SK-N-SH (cell line): Measurements from ENCODE around the gene WNT16. TPM values are rescaled to one million over a fixed set of nuclear protein-coding genes. Genes with fewer than 3 reads are reported as not detected.

Experiments used
- CTCF ChIA-PET: fragments of 300-600, 350-600 bp; formaldehyde crosslinking; extraction: SDS; loops from one replicate; lab custom pipeline; 2021; lab: Yijun Ruan, JAX
- POLR2A ChIA-PET: fragments of 350-600 bp; sonication (Branson Sonifier 250); formaldehyde crosslinking; extraction: SDS; loops from one replicate; lab custom pipeline; 2020; ENCODE audit warnings: antibody characterized with exemption, inconsistent platforms; lab: Yijun Ruan, JAX
- DNase-seq: peaks from one replicate; pipeline ENCODE4 v3.0.0; 2012
- H2AFZ ChIP-seq: fragments of 200-600 bp; sonication (generic); 2 replicates; pipeline ENCODE4 v1.8.1; 2016; ENCODE audit warnings: antibody characterized with exemption, mild to moderate bottlenecking, low read depth
- H3F3A ChIP-seq: fragments of 200-600 bp; sonication (generic); replicated peaks from 2 replicates; pipeline ENCODE3; 2016; ENCODE audit warnings: antibody characterized with exemption, mild to moderate bottlenecking; ENCODE audit not compliant: insufficient read depth
- H3K27ac ChIP-seq, 2 experiments: fragments of 200-500 bp in 1 of 2; fragments of 200-600 bp in 1 of 2; sonication (Bioruptor generic) in 1 of 2; sonication (generic), shearing (Covaris generic) in 1 of 2; 2 replicates each; pipeline versions ENCODE4 v1.5.1 to v1.6.1; 2014 to 2016; ENCODE audit warnings: low read depth in 2 of 2, inconsistent platforms in 1 of 2, low read length in 1 of 2, mild to moderate bottlenecking in 1 of 2, mixed read lengths in 1 of 2
- H3K27me3 ChIP-seq: fragments of 200-600 bp; sonication (generic), shearing (Covaris generic); 2 replicates; pipeline ENCODE4 v1.6.1; 2016; ENCODE audit warnings: mixed run types; ENCODE audit not compliant: insufficient read depth
- H3K36me3 ChIP-seq, 2 experiments: fragments of 200-500 bp in 1 of 2; fragments of 200-600 bp in 1 of 2; sonication (Bioruptor generic) in 1 of 2; sonication (generic) in 1 of 2; replicated peaks in 1 of 2; 2 replicates each; pipeline versions ENCODE3 to v1.5.1; 2014 to 2016; ENCODE audit warnings: low read length in 1 of 2, mild to moderate bottlenecking in 1 of 2; ENCODE audit not compliant: insufficient read depth in 2 of 2, control insufficient read depth in 1 of 2
- H3K4me1 ChIP-seq, 2 experiments: fragments of 200-500 bp in 1 of 2; fragments of 200-600 bp in 1 of 2; sonication (Bioruptor generic) in 1 of 2; sonication (generic), shearing (Covaris generic) in 1 of 2; 2 replicates each; pipeline versions ENCODE4 v1.5.1 to v1.6.1; 2014 to 2016; ENCODE audit warnings: low read depth in 1 of 2, low read length in 1 of 2, mixed run types in 1 of 2; ENCODE audit not compliant: insufficient read depth in 2 of 2, control insufficient read depth in 1 of 2
- H3K4me2 ChIP-seq: fragments of 200-600 bp; sonication (generic), shearing (Covaris generic); 2 replicates; pipeline ENCODE4 v1.6.1; 2017; ENCODE audit warnings: mixed run types
- H3K4me3 ChIP-seq, 2 experiments: fragments of 200-500 bp in 1 of 2; fragments of 200-600 bp in 1 of 2; sonication (Bioruptor generic) in 1 of 2; sonication (generic), shearing (Covaris generic) in 1 of 2; 2 replicates each; pipeline versions ENCODE4 v1.5.1 to v1.8.1; 2014 to 2016; ENCODE audit warnings: low read depth in 2 of 2, inconsistent platforms in 1 of 2, low read length in 1 of 2, mild to moderate bottlenecking in 1 of 2, mixed read lengths in 1 of 2, moderate library complexity in 1 of 2
- H3K79me2 ChIP-seq: fragments of 200-600 bp; sonication (generic); 2 replicates; pipeline ENCODE4 v1.8.1; 2017; ENCODE audit warnings: mild to moderate bottlenecking; ENCODE audit not compliant: insufficient read depth
- H3K9ac ChIP-seq: fragments of 200-600 bp; sonication (generic); 2 replicates; pipeline ENCODE4 v1.6.1; 2017; ENCODE audit warnings: mixed run types
- H3K9me2 ChIP-seq: fragments of 200-600 bp; sonication (generic); 2 replicates; pipeline ENCODE4 v1.6.1; 2017; ENCODE audit warnings: mixed run types
- H3K9me3 ChIP-seq: fragments of 200-600 bp; sonication (generic); 2 replicates; pipeline ENCODE4 v1.6.1; 2017; ENCODE audit warnings: mixed run types, mild to moderate bottlenecking, moderate library complexity
- H4K20me1 ChIP-seq: fragments of 200-600 bp; sonication (generic); 2 replicates; pipeline ENCODE4 v1.6.1; 2017; ENCODE audit warnings: mild to moderate bottlenecking, mixed run types; ENCODE audit not compliant: insufficient read depth
- FOSL2 ChIP-seq: IDR thresholded peaks from 2 replicates; pipeline ENCODE4 v1.4.0; 2012; ENCODE audit warnings: low read depth, mild to moderate bottlenecking, moderate library complexity, borderline replicate concordance
- FOXM1 ChIP-seq: IDR thresholded peaks from 2 replicates; pipeline ENCODE4 v1.4.0; 2012; ENCODE audit warnings: low read depth, mild to moderate bottlenecking
- GABPA ChIP-seq: IDR thresholded peaks from 2 replicates; pipeline ENCODE4 v1.4.0; 2012; ENCODE audit warnings: low read depth, mild to moderate bottlenecking
- GATA2 ChIP-seq: sonication (generic); formaldehyde crosslinking; IDR thresholded peaks from 2 replicates; pipeline ENCODE4 v1.5.0; 2020; ENCODE audit warnings: mild to moderate bottlenecking, missing genetic modification reagents
- MAX ChIP-seq: IDR thresholded peaks from 2 replicates; pipeline ENCODE4 v1.4.0; 2012; ENCODE audit warnings: low read depth
- MEF2A ChIP-seq: IDR thresholded peaks from 2 replicates; pipeline ENCODE4 v1.4.0; 2012; ENCODE audit warnings: low read depth, borderline replicate concordance
- MXI1 ChIP-seq: IDR thresholded peaks from 2 replicates; pipeline ENCODE4 v1.6.1; 2012; ENCODE audit warnings: mild to moderate bottlenecking, low read depth, low read length, improper control_type of control experiment
- NFIC ChIP-seq: IDR thresholded peaks from 2 replicates; pipeline ENCODE4 v1.4.0; 2012; ENCODE audit warnings: borderline replicate concordance
- REST ChIP-seq: IDR thresholded peaks from 2 replicates; pipeline ENCODE4 v1.6.1; 2012; ENCODE audit warnings: mild to moderate bottlenecking, low read depth, low read length, moderate library complexity
- RXRA ChIP-seq: IDR thresholded peaks from 2 replicates; pipeline ENCODE4 v1.4.0; 2012; ENCODE audit warnings: low read depth, mild to moderate bottlenecking, borderline replicate concordance
- ZBTB33 ChIP-seq: IDR thresholded peaks from 2 replicates; pipeline ENCODE4 v1.4.0; 2012; ENCODE audit warnings: low read depth, borderline replicate concordance
- WGBS: methylation state at CpG from one replicate; pipeline ENCODE4 v1.1.6; 2017; ENCODE audit warnings: low lambda C conversion rate; 5-methylcytosine and 5-hydroxymethylcytosine counted together
- polyA plus RNA-seq, 3 experiments: library from polyadenylated mRNA; depleted of rRNA; stranded (reverse); fragments of >200 nt; gene quantifications; 2 replicates each; pipeline ENCODE4 v1.2.3, GENCODE V29; 2012

WNT16 gene
- polyA plus RNA-seq, 1 of the 3 experiments (the other 2 are of a cell fraction) = 0.05 TPM

- H3K4me3 ChIP-seq = no peak overlapping the region
- peaks cover 8% of the 10 kb centered on the region; the same call in 1 of the 2 replicates for H3K9me3 ChIP-seq
- H3K79me2 ChIP-seq = no peaks in the 10 kb centered on the region
- no peaks in the 10 kb centered on the region for H4K20me1 ChIP-seq
- H3K27ac ChIP-seq = peak overlapping the region in 1 of 2 experiments; percentile 94; a peak in 2 of 4 replicates
- H3K9ac ChIP-seq = no peak overlapping the region
- POLR2A ChIA-PET = interaction anchor here (0.8 kb wide), 1 partner anchor 131 kb away, joined by 3 read pairs; no protein-coding TSS in a partner anchor
- H3F3A ChIP-seq = no peaks in the 10 kb centered on the region
- H2AFZ ChIP-seq = no peak overlapping the region
- H3K4me1 ChIP-seq = peaks cover 0 to 37% of the 10 kb centered on the region in 2 experiments; a peak in 2 of 4 replicates
- TF ChIP-seq MXI1 (0 out of 2 replicates have a peak, but pooled peaks have one; percentile 10), MEF2A (no peak), RXRA (no peak)
- 44% methylated on average over 4 of the region's 4 CpGs for WGBS
- no peaks in the 10 kb centered on the region for H3K9me2 ChIP-seq
- no peak for DNase-seq
- CTCF ChIA-PET = interaction anchor here (0.8 to 2.7 kb wide), 4 partner anchors 23 to 501 kb away, joined by 3 to 11 read pairs (median 4); partner anchors contain the start of gene WNT16
- H3K36me3 ChIP-seq = no peaks in the 10 kb centered on the region
- no peak overlapping the region for H3K4me2 ChIP-seq
- H3K27me3 ChIP-seq = no peaks in the 10 kb centered on the region
Measured at GRCh38 chr7:121307021-121307574, 21.7 kb upstream of the WNT16 start.

- DNase-seq = no peak
- Histone ChIP-seq H3K4me3 (no peak overlapping the region), H3K9me3 (peaks cover 8% of the 10 kb centered on the region; the same call in 1 of the 2 replicates), H3K36me3 (no peaks in the 10 kb centered on the region), H3K27ac (peak overlapping the region in 1 of 2 experiments; percentile 47; a peak in 1 of 4 replicates), H3K4me2 (no peak overlapping the region), H3K9ac (no peak overlapping the region), H3K27me3 (peaks cover 7% of the 10 kb centered on the region; the same call in 1 of the 2 replicates), H3K79me2 (no peaks in the 10 kb centered on the region), H3F3A (no peaks in the 10 kb centered on the region), H3K9me2 (no peaks in the 10 kb centered on the region), H4K20me1 (no peaks in the 10 kb centered on the region), H3K4me1 (peaks cover 9 to 11% of the 10 kb centered on the region in 2 experiments; a peak in 2 of 4 replicates), H2AFZ (no peak overlapping the region)
- ChIA-PET CTCF (interaction anchor here (1.1 to 1.2 kb wide), 2 partner anchors 11 to 17 kb away, joined by 3 read pairs; no protein-coding TSS in a partner anchor), POLR2A (no interaction called here)
- TF ChIP-seq NFIC (no peak), MAX (no peak), FOXM1 (no peak), GATA2 (no peak), GABPA (no peak), FOSL2 (no peak), ZBTB33 (no peak), REST (no peak)
- WGBS = 37% methylated on average over 3 of the region's 3 CpGs
Measured at GRCh38 chr7:121313220-121313792, 15.5 kb upstream of the WNT16 start.
